PC-9 (cell line): Measurements from ENCODE around the gene FGD2. TPM values are rescaled to one million over a fixed set of nuclear protein-coding genes. Genes with fewer than 3 reads are reported as not detected.
A peak's percentile ranks its signal among the peaks of the same experiment; 100 is the strongest.

Source experiments
- Bru-seq: library from RNA; stranded (reverse); fragments of 400-500 nt; gene quantifications from one replicate; lab custom pipeline; 2021; lab: Mats Ljungman, UMichigan
- BruChase-seq, 2 experiments: library from RNA; stranded (reverse); fragments of 400-500 nt; gene quantifications; one replicate each; lab custom pipeline; 2021; lab: Mats Ljungman, UMichigan
- BruUV-seq: library from RNA; stranded (reverse); fragments of 400-500 nt; replicated peaks from 2 replicates; lab custom pipeline; 2021; lab: Mats Ljungman, UMichigan
- CTCF ChIA-PET: fragments of 300-600 bp; sonication (Branson Sonifier 250); formaldehyde crosslinking; loops from one replicate; lab custom pipeline; 2022; ENCODE audit warnings: antibody characterized with exemption; lab: Charles Lee
- POLR2A ChIA-PET: fragments of 300-600 bp; sonication (Branson Sonifier 250); formaldehyde crosslinking; loops from one replicate; lab custom pipeline; 2022; ENCODE audit warnings: antibody characterized with exemption; ENCODE audit not compliant: unreplicated experiment; lab: Charles Lee
- DNase-seq, 2 experiments: peaks; one replicate each; pipeline versions ENCODE4 v3.0.0 to v3.0.0-alpha.2; 2015 to 2022; ENCODE audit warnings: mixed read lengths in 1 of 2
- H2AFZ ChIP-seq: fragments of 200-600 bp; sonication (generic); 2 replicates; pipeline ENCODE4 v1.8.1; 2017; ENCODE audit warnings: antibody characterized with exemption
- H3F3A ChIP-seq: fragments of 200-600 bp; sonication (generic); 2 replicates; pipeline ENCODE4 v1.8.1; 2017; ENCODE audit warnings: antibody characterized with exemption, mild to moderate bottlenecking, low read depth; ENCODE audit not compliant: insufficient read depth
- H3K27ac ChIP-seq: fragments of 200-600 bp; sonication (generic); 2 replicates; pipeline ENCODE4 v1.6.1; 2016; ENCODE audit warnings: mixed run types
- H3K27me3 ChIP-seq: fragments of 200-600 bp; sonication (generic); 2 replicates; pipeline ENCODE4 v1.6.1; 2016; ENCODE audit warnings: low read depth, mixed run types; ENCODE audit not compliant: insufficient read depth
- H3K36me3 ChIP-seq: fragments of 200-600 bp; sonication (generic); 2 replicates; pipeline ENCODE4 v1.6.1; 2016; ENCODE audit warnings: low read depth, mixed run types
- H3K4me1 ChIP-seq: fragments of 200-600 bp; sonication (generic); replicated peaks from 2 replicates; pipeline ENCODE4 v1.6.1; 2016; ENCODE audit warnings: mixed run types; ENCODE audit not compliant: insufficient read depth
- H3K4me2 ChIP-seq: fragments of 200-600 bp; sonication (generic); 2 replicates; pipeline ENCODE4 v1.6.1; 2017; ENCODE audit warnings: mixed run types
- H3K4me3 ChIP-seq: fragments of 200-600 bp; sonication (generic); 2 replicates; pipeline ENCODE4 v1.6.1; 2016; ENCODE audit warnings: mixed run types
- H3K79me2 ChIP-seq: fragments of 200-600 bp; sonication (generic); 2 replicates; pipeline ENCODE4 v1.6.1; 2017; ENCODE audit warnings: low read depth, mixed run types
- H3K9me2 ChIP-seq: fragments of 200-600 bp; sonication (generic); 2 replicates; pipeline ENCODE4 v1.8.1; 2017; ENCODE audit warnings: mild to moderate bottlenecking; ENCODE audit not compliant: insufficient read depth
- H3K9me3 ChIP-seq: fragments of 200-600 bp; sonication (generic); 2 replicates; pipeline ENCODE4 v1.8.1; 2016; ENCODE audit warnings: low read depth; ENCODE audit not compliant: insufficient read depth
- H4K20me1 ChIP-seq: fragments of 200-600 bp; sonication (generic); 2 replicates; pipeline ENCODE4 v1.8.1; 2017; ENCODE audit not compliant: insufficient read depth
- EZH2 ChIP-seq: fragments of 200-600 bp; sonication (generic); IDR thresholded peaks from 2 replicates; pipeline ENCODE4 v1.8.0; 2017; ENCODE audit warnings: antibody characterized with exemption, low read depth
- intact Hi-C: fragments of 100-400 bp; cut with micrococcal nuclease; formaldehyde crosslinking; loops from one replicate; pipeline ENCODE4 v1.10.0; 2022; ENCODE audit not compliant: unreplicated experiment
- long read RNA-seq: library from polyadenylated mRNA; stranded (forward); transcript quantifications from one replicate; pipeline ENCODE4 v2.0.0, GENCODE V29; 2022
- total RNA-seq: library from RNA; stranded (reverse); gene quantifications from 2 replicates; pipeline ENCODE4 v1.2.3, GENCODE V29; 2021
- TF ChIP-seq, protein P1 (sequence below): fragments of 200-600 bp; sonication (generic); conservative IDR thresholded peaks from 2 replicates; pipeline ENCODE4 v1.6.1; 2017; ENCODE audit warnings: mixed run types, antibody characterized with exemption, mild to moderate bottlenecking, moderate library complexity

The FGD2 gene, protein sequence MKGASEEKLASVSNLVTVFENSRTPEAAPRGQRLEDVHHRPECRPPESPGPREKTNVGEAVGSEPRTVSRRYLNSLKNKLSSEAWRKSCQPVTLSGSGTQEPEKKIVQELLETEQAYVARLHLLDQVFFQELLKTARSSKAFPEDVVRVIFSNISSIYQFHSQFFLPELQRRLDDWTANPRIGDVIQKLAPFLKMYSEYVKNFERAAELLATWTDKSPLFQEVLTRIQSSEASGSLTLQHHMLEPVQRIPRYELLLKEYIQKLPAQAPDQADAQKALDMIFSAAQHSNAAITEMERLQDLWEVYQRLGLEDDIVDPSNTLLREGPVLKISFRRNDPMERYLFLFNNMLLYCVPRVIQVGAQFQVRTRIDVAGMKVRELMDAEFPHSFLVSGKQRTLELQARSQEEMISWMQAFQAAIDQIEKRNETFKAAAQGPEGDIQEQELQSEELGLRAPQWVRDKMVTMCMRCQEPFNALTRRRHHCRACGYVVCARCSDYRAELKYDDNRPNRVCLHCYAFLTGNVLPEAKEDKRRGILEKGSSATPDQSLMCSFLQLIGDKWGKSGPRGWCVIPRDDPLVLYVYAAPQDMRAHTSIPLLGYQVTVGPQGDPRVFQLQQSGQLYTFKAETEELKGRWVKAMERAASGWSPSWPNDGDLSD
- total RNA-seq = 0.50 and 0.55 TPM in 2 replicates
- Bru-seq, nascent RNA = percentile 16 among the genes with signal in this experiment
- percentile 15 among the genes with signal in this experiment for BruChase-seq, experiment 1, labeled RNA remaining after a 2-hour chase
- BruChase-seq, experiment 2, labeled RNA remaining after a 6-hour chase = percentile 16 among the genes with signal in this experiment
- long read RNA-seq = 0 reads

DNA sequence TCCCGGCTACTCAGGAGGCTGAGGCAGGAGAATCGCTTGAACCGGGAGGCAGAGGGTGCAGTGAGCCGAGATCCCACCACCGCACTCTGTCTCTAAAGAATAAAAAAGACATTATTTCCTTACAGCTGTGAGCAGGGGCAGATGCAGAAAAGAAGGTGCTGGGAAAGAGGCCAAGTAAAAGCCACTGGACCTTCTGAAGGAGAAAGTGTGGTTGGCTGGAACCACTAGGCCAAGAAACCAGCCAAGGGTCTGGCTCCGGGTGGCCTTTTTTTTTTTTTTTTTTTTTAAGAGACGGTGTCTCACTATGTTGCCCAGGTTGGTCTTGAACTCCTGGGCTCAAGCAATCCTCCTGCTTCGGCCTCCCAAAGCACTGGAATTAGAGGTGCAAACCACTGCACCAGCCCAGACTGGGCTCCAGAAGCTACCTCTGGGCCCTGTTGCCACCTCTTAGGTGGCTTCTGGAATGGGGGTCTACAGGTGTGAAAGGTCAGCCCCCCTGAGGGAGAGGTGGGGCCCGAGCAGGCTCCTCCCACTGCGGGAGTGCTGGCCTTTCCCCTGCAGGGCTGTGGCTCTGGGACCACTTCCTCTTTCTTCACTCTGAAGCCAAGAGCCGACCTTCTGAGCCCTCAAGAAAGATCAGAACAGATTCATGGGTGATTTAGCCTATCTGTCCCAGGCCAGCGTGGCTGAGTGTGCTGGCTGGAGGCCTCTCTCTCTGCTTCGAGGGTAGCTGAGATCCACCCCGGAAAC lies at the start of gene FGD2:
Gene FGD2 (plus strand): TSS at position 595 of the 750 bp plus-strand sequence. CDS start 163 bp downstream, outside the sequence.
- TF ChIP-seq EZH2 = no peak
- TF ChIP-seq, protein P1, sequence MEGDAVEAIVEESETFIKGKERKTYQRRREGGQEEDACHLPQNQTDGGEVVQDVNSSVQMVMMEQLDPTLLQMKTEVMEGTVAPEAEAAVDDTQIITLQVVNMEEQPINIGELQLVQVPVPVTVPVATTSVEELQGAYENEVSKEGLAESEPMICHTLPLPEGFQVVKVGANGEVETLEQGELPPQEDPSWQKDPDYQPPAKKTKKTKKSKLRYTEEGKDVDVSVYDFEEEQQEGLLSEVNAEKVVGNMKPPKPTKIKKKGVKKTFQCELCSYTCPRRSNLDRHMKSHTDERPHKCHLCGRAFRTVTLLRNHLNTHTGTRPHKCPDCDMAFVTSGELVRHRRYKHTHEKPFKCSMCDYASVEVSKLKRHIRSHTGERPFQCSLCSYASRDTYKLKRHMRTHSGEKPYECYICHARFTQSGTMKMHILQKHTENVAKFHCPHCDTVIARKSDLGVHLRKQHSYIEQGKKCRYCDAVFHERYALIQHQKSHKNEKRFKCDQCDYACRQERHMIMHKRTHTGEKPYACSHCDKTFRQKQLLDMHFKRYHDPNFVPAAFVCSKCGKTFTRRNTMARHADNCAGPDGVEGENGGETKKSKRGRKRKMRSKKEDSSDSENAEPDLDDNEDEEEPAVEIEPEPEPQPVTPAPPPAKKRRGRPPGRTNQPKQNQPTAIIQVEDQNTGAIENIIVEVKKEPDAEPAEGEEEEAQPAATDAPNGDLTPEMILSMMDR = no peak
- Histone ChIP-seq H3K4me3 (no peak within 1 kb of the TSS), H3K4me2 (no peak within 1 kb of the TSS), H3K79me2 (no peaks in the 10 kb centered on the region), H3K9me2 (no peaks in the 10 kb centered on the region), H3K36me3 (no peaks in the 10 kb centered on the region), H3K27me3 (peaks cover 3% of the 10 kb centered on the region; the same call in 1 of the 2 replicates), H3K4me1 (no peaks in the 10 kb centered on the region), H3K27ac (no peak within 1 kb of the TSS), H2AFZ (no peak within 1 kb of the TSS), H3K9me3 (no peaks in the 10 kb centered on the region), H3F3A (no peaks in the 10 kb centered on the region), H4K20me1 (no peaks in the 10 kb centered on the region)
- BruUV-seq = no TSS peak
- DNase-seq = no peak
- ChIA-PET CTCF (interaction anchor here (0.5 kb wide), 1 partner anchor 280 kb away, joined by 3 read pairs; no protein-coding TSS in a partner anchor), POLR2A (interaction anchor here (1.1 kb wide), 1 partner anchor 19 kb away, joined by 8 read pairs; the partner anchor contains the start of gene MTCH1)
- intact Hi-C loops = no loop called here

DNA sequence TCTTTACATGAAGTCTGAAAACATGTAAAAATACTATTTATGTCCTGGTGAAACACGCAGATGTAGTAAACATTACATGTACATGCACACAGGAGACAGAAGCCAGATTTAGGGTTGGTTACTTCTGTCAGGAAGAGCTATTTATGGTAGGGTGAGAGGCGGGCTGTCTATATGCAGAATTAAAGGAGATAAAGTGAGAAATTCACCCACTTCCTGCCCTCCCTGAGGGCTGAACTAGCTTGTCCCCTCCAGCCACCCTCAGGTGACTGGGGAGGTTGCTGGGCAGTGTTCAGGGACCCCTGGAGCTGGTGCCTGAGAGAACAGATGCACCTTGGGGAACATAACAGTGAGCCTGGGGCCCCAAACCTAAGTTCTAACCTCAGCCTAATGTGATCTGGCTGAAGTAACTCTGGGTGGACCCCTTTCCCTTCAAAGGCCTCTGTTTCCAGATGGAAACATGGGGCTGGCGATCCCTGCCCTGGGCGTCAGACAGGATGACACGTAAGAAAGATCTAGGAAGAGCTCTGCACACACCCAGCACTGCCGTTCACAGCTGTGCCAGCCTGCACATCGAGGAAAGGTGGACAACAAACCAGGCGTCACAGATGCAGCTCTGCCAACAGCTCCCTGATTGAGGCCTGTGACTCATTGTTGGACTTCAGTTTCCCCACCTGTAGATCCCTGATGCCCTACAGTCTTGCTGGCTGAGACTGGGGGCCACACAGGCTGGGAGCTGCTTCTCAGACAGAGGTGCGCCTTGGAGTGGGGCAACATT lies 49.6 kb upstream of the FGD2 start:
- peaks cover 11% of the 10 kb centered on the region; the same call in 1 of the 2 replicates for H3F3A ChIP-seq
- no peaks in the 10 kb centered on the region for H3K9me3 ChIP-seq
- CTCF ChIA-PET = interaction anchor here (0.7 to 1.2 kb wide), 2 partner anchors 42 to 58 kb away, joined by 3 read pairs; no protein-coding TSS in a partner anchor
- H3K4me2 ChIP-seq = peak overlapping the region; percentile 14
- BruUV-seq = no TSS peak
- H4K20me1 ChIP-seq = no peaks in the 10 kb centered on the region
- no peak overlapping the region for H3K4me3 ChIP-seq
- intact Hi-C loops = no loop called here
- no peaks in the 10 kb centered on the region for H3K9me2 ChIP-seq
- no peak overlapping the region for H2AFZ ChIP-seq
- POLR2A ChIA-PET = interaction anchor here (0.5 to 0.6 kb wide), 3 partner anchors 42 to 1888 kb away, joined by 4 to 14 read pairs (median 5); no protein-coding TSS in a partner anchor
- no peaks in the 10 kb centered on the region for H3K79me2 ChIP-seq
- no peak for TF ChIP-seq EZH2
- TF ChIP-seq, protein P1 = no peak
- no peak overlapping the region for H3K27ac ChIP-seq
- H3K27me3 ChIP-seq = no peaks in the 10 kb centered on the region
- peak; percentile 43 to 56 for DNase-seq
- H3K36me3 ChIP-seq = no peaks in the 10 kb centered on the region
- peaks cover 23% of the 10 kb centered on the region for H3K4me1 ChIP-seq
